Keratinocyte (primary cell): ENCODE results near the gene PPP2R5A.

Source experiments
- CTCF ChIP-seq, 3 experiments: IDR thresholded peaks in 1 of 3; conservative IDR thresholded peaks in 1 of 3; optimal IDR thresholded peaks in 1 of 3; 2 replicates in 2 of 3; 3 replicates in 1 of 3; pipeline versions ENCODE3 to v1.5.1; 2011; ENCODE audit warnings: low read length in 3 of 3, mild to moderate bottlenecking in 3 of 3, moderate library complexity in 2 of 3, control low read depth in 1 of 3, inconsistent platforms in 1 of 3; ENCODE audit not compliant: insufficient read depth in 2 of 3; ENCODE audit errors: extremely low read depth in 1 of 3
- EZH2 ChIP-seq: IDR thresholded peaks from one replicate; pipeline ENCODE4 v1.6.1; 2012; ENCODE audit warnings: inconsistent platforms, mild to moderate bottlenecking, low read length, moderate library complexity

GRCh38 chr1:212294983-212295382 lies 9.8 kb downstream of the PPP2R5A start:
- TF ChIP-seq CTCF (optimal IDR thresholded peaks at IDR 0.05 in 1 of 3, IDR thresholded peaks at IDR 0.05 in 1 of 3, conservative IDR thresholded peaks at IDR 0.05 in 1 of 3; ENCODE audit: extremely low read depth in 1 of 3, insufficient read depth in 2 of 3, low read length in 3 of 3): no peak
- no peak for TF ChIP-seq EZH2
